Activated CD4-positive, alpha-beta memory T cell treated with anti-CD3 and anti-CD28 coated beads, Interleukin-2, amount 10 ng/mL, durations not matched to agents 7 days and 5 days (primary cell): ENCODE results near the gene TBC1D26. TPM values are rescaled to one million over a fixed set of nuclear protein-coding genes. Genes with fewer than 3 reads are reported as not detected.
"Not testable (repeated sequence)": the region's sequence is repeated elsewhere in the genome, so short reads cannot be mapped to it uniquely, and the experiment has no call there.

ENCODE experiments used
- CTCF ChIA-PET: fragments of 350-600 bp; sonication (Branson Sonifier 250); formaldehyde crosslinking; loops from one replicate; lab custom pipeline; 2021; ENCODE audit warnings: antibody characterized with exemption, inconsistent platforms; lab: Charles Lee
- POLR2A ChIA-PET: fragments of 350-600 bp; sonication (Branson Sonifier 250); formaldehyde crosslinking; loops from one replicate; lab custom pipeline; 2021; ENCODE audit warnings: antibody characterized with exemption; lab: Charles Lee
- DNase-seq: peaks from one replicate; pipeline ENCODE4 v3.0.0-alpha.2; 2020
- H3K27ac Mint-ChIP-seq: one replicate; pipeline ENCODE4 v1.8.0; 2021; ENCODE audit warnings: mild to moderate bottlenecking, mixed read lengths
- H3K27me3 Mint-ChIP-seq: one replicate; pipeline ENCODE4 v1.8.0; 2021; ENCODE audit warnings: mixed read lengths
- H3K36me3 Mint-ChIP-seq: one replicate; pipeline ENCODE4 v1.8.0; 2021; ENCODE audit warnings: low read depth, mixed read lengths
- H3K4me1 Mint-ChIP-seq: one replicate; pipeline ENCODE4 v1.8.0; 2021; ENCODE audit warnings: mixed read lengths
- H3K4me3 Mint-ChIP-seq: one replicate; pipeline ENCODE4 v1.8.0; 2021; ENCODE audit warnings: mild to moderate bottlenecking, mixed read lengths
- H3K9me3 Mint-ChIP-seq: one replicate; pipeline ENCODE4 v1.8.0; 2021; ENCODE audit warnings: mixed read lengths
- total RNA-seq, 2 experiments: library from RNA; stranded (reverse); gene quantifications; one replicate each; pipeline ENCODE4 v1.2.3, GENCODE V29; 2021

TBC1D26 gene
- total RNA-seq, 2 experiments from 2014 or later: not detected

GRCh38 chr17:15736578-15736977 lies 4.5 kb downstream of the TBC1D26 start:
- H3K4me1 Mint-ChIP-seq, DNase-seq, H3K36me3 Mint-ChIP-seq, CTCF ChIA-PET, H3K27me3 Mint-ChIP-seq, H3K9me3 Mint-ChIP-seq, H3K27ac Mint-ChIP-seq, POLR2A ChIA-PET, H3K4me3 Mint-ChIP-seq: not testable (repeated sequence)

- Mint-ChIP-seq H3K4me1 (no peaks in the 10 kb centered on the region), H3K9me3 (no peaks in the 10 kb centered on the region), H3K36me3 (no peaks in the 10 kb centered on the region), H3K27me3 (peaks cover 2% of the 10 kb centered on the region), H3K27ac (no peak overlapping the region), H3K4me3 (no peak overlapping the region)
- POLR2A ChIA-PET: no interaction called here
- DNase-seq: no peak
- CTCF ChIA-PET: no interaction called here
These were observed 6.0 kb downstream of the TBC1D26 start for GRCh38 chr17:15738066-15738465.

GRCh38 chr17:15739259-15739658 lies 7.2 kb downstream of the TBC1D26 start:
- H3K36me3 Mint-ChIP-seq, H3K4me3 Mint-ChIP-seq, H3K27me3 Mint-ChIP-seq, DNase-seq, H3K9me3 Mint-ChIP-seq, H3K4me1 Mint-ChIP-seq, CTCF ChIA-PET, POLR2A ChIA-PET, H3K27ac Mint-ChIP-seq: not testable (repeated sequence)

GRCh38 chr17:15740041-15740440 lies 8.0 kb downstream of the TBC1D26 start:
- DNase-seq, POLR2A ChIA-PET, H3K9me3 Mint-ChIP-seq, H3K36me3 Mint-ChIP-seq, CTCF ChIA-PET, H3K27me3 Mint-ChIP-seq, H3K27ac Mint-ChIP-seq, H3K4me3 Mint-ChIP-seq, H3K4me1 Mint-ChIP-seq: not testable (repeated sequence)

GRCh38 chr17:15740570-15741120 lies 8.6 kb downstream of the TBC1D26 start:
- H3K9me3 Mint-ChIP-seq: no peaks in the 10 kb centered on the region
- no peak overlapping the region for H3K27ac Mint-ChIP-seq
- ChIA-PET POLR2A (no interaction called here), CTCF (no interaction called here)
- no peak overlapping the region for H3K4me3 Mint-ChIP-seq
- no peaks in the 10 kb centered on the region for H3K36me3 Mint-ChIP-seq
- peaks cover 5% of the 10 kb centered on the region for H3K27me3 Mint-ChIP-seq
- no peaks in the 10 kb centered on the region for H3K4me1 Mint-ChIP-seq
- no peak for DNase-seq

- no peak for DNase-seq
- Mint-ChIP-seq H3K27ac (no peak overlapping the region), H3K4me3 (no peak overlapping the region), H3K4me1 (no peaks in the 10 kb centered on the region), H3K9me3 (no peaks in the 10 kb centered on the region), H3K27me3 (peaks cover 8% of the 10 kb centered on the region), H3K36me3 (no peaks in the 10 kb centered on the region)
- POLR2A ChIA-PET: no interaction called here
- CTCF ChIA-PET: no interaction called here
These were observed 9.5 kb downstream of the TBC1D26 start for GRCh38 chr17:15741624-15742023.

- CTCF ChIA-PET: no interaction called here
- no peak for DNase-seq
- no peaks in the 10 kb centered on the region for H3K36me3 Mint-ChIP-seq
- H3K27me3 Mint-ChIP-seq: peaks cover 11% of the 10 kb centered on the region
- no peak overlapping the region for H3K27ac Mint-ChIP-seq
- H3K9me3 Mint-ChIP-seq: no peaks in the 10 kb centered on the region
- POLR2A ChIA-PET: no interaction called here
- no peak overlapping the region for H3K4me3 Mint-ChIP-seq
- no peaks in the 10 kb centered on the region for H3K4me1 Mint-ChIP-seq
These were observed 10.1 kb downstream of the TBC1D26 start for GRCh38 chr17:15742051-15742795.

GRCh38 chr17:15742921-15743320 lies 10.8 kb downstream of the TBC1D26 start:
- Mint-ChIP-seq H3K27me3 (peaks cover 11% of the 10 kb centered on the region), H3K9me3 (no peaks in the 10 kb centered on the region), H3K36me3 (no peaks in the 10 kb centered on the region), H3K4me3 (no peak overlapping the region), H3K27ac (no peak overlapping the region), H3K4me1 (no peaks in the 10 kb centered on the region)
- CTCF ChIA-PET: no interaction called here
- DNase-seq: no peak
- POLR2A ChIA-PET: no interaction called here

GRCh38 chr17:15744074-15744676 lies 12.1 kb downstream of the TBC1D26 start:
- H3K27ac Mint-ChIP-seq: no peak overlapping the region
- no peaks in the 10 kb centered on the region for H3K9me3 Mint-ChIP-seq
- ChIA-PET POLR2A (no interaction called here), CTCF (no interaction called here)
- peaks cover 13% of the 10 kb centered on the region for H3K27me3 Mint-ChIP-seq
- no peak overlapping the region for H3K4me3 Mint-ChIP-seq
- no peak for DNase-seq
- H3K4me1 Mint-ChIP-seq: no peaks in the 10 kb centered on the region
- no peaks in the 10 kb centered on the region for H3K36me3 Mint-ChIP-seq

GRCh38 chr17:15744885-15745284 lies 12.8 kb downstream of the TBC1D26 start:
- no peaks in the 10 kb centered on the region for H3K9me3 Mint-ChIP-seq
- no peak overlapping the region for H3K27ac Mint-ChIP-seq
- no peak overlapping the region for H3K4me3 Mint-ChIP-seq
- POLR2A ChIA-PET: no interaction called here
- H3K27me3 Mint-ChIP-seq: peaks cover 11% of the 10 kb centered on the region
- CTCF ChIA-PET: no interaction called here
- no peak for DNase-seq
- H3K4me1 Mint-ChIP-seq: no peaks in the 10 kb centered on the region
- no peaks in the 10 kb centered on the region for H3K36me3 Mint-ChIP-seq

GRCh38 chr17:15749403-15749802 lies 17.3 kb downstream of the TBC1D26 start:
- POLR2A ChIA-PET, H3K4me1 Mint-ChIP-seq, CTCF ChIA-PET, H3K4me3 Mint-ChIP-seq, H3K36me3 Mint-ChIP-seq, H3K9me3 Mint-ChIP-seq, DNase-seq, H3K27ac Mint-ChIP-seq: not testable (repeated sequence)
- H3K27me3 Mint-ChIP-seq: peaks cover 11% of the 10 kb centered on the region

GRCh38 chr17:15768865-15769533 lies 36.9 kb downstream of the TBC1D26 start:
- H3K36me3 Mint-ChIP-seq, H3K4me3 Mint-ChIP-seq, H3K9me3 Mint-ChIP-seq, H3K27ac Mint-ChIP-seq, POLR2A ChIA-PET, H3K4me1 Mint-ChIP-seq, CTCF ChIA-PET, DNase-seq, H3K27me3 Mint-ChIP-seq: not testable (repeated sequence)

GRCh38 chr17:15770679-15771078 lies 38.6 kb downstream of the TBC1D26 start:
- POLR2A ChIA-PET, H3K36me3 Mint-ChIP-seq, DNase-seq, CTCF ChIA-PET, H3K4me1 Mint-ChIP-seq, H3K27me3 Mint-ChIP-seq, H3K9me3 Mint-ChIP-seq, H3K4me3 Mint-ChIP-seq, H3K27ac Mint-ChIP-seq: not testable (repeated sequence)
